Mucosa of rectum (tissue), 2 donors: ENCODE measurements around the gene ALDH16A1.
A peak's percentile ranks its signal among the peaks of the same experiment; 100 is the strongest.

ENCODE experiments used
- H3K27ac ChIP-seq, 2 donors: one replicate each; pipeline ENCODE4 v1.7.0; 2013; ENCODE audit warnings: inconsistent platforms in 2 of 2, low read depth in 2 of 2, low read length in 2 of 2
- H3K27me3 ChIP-seq, 2 donors: one replicate each; pipeline ENCODE4 v1.7.0; 2013; ENCODE audit warnings: low read length in 2 of 2; ENCODE audit not compliant: control insufficient read depth in 2 of 2, insufficient read depth in 2 of 2
- H3K36me3 ChIP-seq, 2 donors: one replicate each; pipeline ENCODE4 v1.7.0; 2013; ENCODE audit warnings: low read length in 2 of 2; ENCODE audit not compliant: control insufficient read depth in 2 of 2, insufficient read depth in 2 of 2
- H3K4me1 ChIP-seq, 2 donors: one replicate each; pipeline ENCODE4 v1.7.0; 2013; ENCODE audit warnings: low read length in 2 of 2, mild to moderate bottlenecking in 1 of 2; ENCODE audit not compliant: control insufficient read depth in 2 of 2, insufficient read depth in 2 of 2
- H3K4me3 ChIP-seq, 2 donors: one replicate each; pipeline ENCODE4 v1.7.0; 2013; ENCODE audit warnings: low read length in 2 of 2
- H3K9ac ChIP-seq, 2 donors: one replicate each; pipeline ENCODE4 v1.7.0; 2013; ENCODE audit warnings: low read length in 2 of 2, low read depth in 1 of 2, mild to moderate bottlenecking in 1 of 2
- H3K9me3 ChIP-seq, 2 donors: one replicate each; pipeline ENCODE4 v1.7.0; 2013; ENCODE audit warnings: low read length in 2 of 2; ENCODE audit not compliant: control insufficient read depth in 2 of 2
- donor health status: healthy.
- donor health status: Normal muscosa, but diverticular disease.

The ALDH16A1 gene

DNA sequence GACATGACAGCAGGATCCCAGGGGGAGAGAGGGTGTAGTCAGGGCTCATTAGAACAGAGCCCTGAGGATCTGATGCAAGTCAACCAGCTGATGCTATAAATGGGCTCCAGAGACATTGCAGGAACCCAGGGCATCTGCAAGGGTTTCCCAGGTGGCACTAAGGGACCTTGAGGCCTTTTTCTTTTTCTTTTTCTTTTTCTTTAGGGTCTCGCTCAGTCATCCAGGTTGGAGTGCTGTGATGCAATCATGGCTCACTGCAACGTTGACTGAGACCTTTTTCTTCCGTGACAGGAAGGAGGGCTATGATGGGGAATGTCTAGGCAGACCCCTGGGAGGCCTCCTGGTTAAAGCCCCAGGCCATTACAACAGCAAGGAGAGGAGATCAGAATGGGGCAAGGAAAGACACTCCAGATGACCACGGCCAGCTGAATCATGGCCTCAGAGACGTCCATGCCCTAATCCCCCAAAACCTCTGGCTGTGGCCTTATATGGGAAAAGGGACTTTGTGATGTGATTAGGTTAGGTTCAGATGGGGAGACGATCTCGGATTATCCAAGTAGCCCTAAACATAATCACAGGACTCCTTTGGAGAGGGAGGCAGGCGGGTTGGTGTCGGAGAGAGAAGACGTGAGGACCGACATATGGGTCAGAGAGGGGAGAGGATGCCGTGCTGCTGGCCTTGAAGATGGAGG, 54.9 kb downstream of the ALDH16A1 start:
- Histone ChIP-seq H3K27ac (no peak overlapping the region), H3K9ac (no peak overlapping the region), H3K4me1 (peaks cover 3 to 15% of the 10 kb centered on the region in 2 donors), H3K27me3 (no peaks in the 10 kb centered on the region), H3K9me3 (no peaks in the 10 kb centered on the region), H3K4me3 (no peak overlapping the region), H3K36me3 (no peaks in the 10 kb centered on the region)

DNA sequence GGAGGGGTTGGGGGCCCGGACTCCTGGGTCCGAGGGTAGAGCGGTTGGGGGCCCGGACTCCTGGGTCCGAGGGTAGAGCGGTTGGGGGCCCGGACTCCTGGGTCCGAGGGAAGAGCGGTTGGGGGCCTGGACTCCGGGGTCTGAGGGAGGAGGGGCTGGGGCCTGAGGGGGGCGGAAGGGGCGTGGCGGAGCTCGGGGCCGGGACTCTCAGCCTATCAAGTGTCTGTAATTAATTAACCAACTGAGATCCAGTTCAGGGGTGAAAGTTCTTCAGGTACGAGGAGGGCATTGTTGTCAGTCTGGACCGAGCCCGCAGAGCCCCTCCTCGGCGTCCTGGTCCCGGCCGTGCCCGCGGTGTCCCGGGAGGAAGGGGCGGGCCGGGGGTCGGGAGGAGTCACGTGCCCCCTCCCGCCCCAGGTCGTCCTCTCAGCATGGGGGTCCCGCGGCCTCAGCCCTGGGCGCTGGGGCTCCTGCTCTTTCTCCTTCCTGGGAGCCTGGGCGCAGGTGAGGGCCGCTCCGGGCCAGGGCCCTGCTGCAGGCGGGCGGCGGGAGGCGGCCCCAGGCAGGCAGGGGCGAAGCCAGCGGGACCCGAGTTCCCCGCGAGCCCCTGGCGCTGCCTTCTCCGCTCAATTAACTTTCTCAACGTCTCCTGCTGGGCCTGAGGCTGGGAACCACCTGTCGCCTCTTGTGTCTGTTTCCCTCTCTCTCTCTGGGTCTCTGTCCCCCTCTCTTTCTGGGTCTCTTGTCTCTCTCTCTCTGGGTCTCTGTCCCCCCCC, 60.1 kb downstream of the ALDH16A1 start:
- Histone ChIP-seq H3K9me3 (no peaks in the 10 kb centered on the region), H3K27me3 (no peaks in the 10 kb centered on the region), H3K4me1 (peaks cover 16 to 32% of the 10 kb centered on the region in 2 donors), H3K4me3 (peak overlapping the region; percentile 73 to 78), H3K27ac (peak overlapping the region; percentile 90 to 94), H3K9ac (peak overlapping the region; percentile 65 to 74), H3K36me3 (peaks cover 3 to 4% of the 10 kb centered on the region in 2 donors)

DNA sequence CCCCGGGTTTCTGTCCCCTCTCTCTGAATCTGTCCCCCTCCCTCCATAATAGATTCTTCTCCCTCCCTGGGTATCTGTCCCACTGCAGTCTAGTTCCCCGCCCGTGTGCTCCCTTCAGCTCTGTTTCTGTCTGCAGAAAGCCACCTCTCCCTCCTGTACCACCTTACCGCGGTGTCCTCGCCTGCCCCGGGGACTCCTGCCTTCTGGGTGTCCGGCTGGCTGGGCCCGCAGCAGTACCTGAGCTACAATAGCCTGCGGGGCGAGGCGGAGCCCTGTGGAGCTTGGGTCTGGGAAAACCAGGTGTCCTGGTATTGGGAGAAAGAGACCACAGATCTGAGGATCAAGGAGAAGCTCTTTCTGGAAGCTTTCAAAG, 60.7 kb downstream of the ALDH16A1 start:
- no peaks in the 10 kb centered on the region for H3K9me3 ChIP-seq
- no peaks in the 10 kb centered on the region for H3K27me3 ChIP-seq
- peak overlapping the region; percentile 65 to 74 for H3K9ac ChIP-seq
- H3K4me1 ChIP-seq: peaks cover 16 to 32% of the 10 kb centered on the region in 2 donors
- H3K27ac ChIP-seq: peak overlapping the region; percentile 90 to 94
- peak overlapping the region; percentile 73 to 78 for H3K4me3 ChIP-seq
- H3K36me3 ChIP-seq: peaks cover 3 to 4% of the 10 kb centered on the region in 2 donors

DNA sequence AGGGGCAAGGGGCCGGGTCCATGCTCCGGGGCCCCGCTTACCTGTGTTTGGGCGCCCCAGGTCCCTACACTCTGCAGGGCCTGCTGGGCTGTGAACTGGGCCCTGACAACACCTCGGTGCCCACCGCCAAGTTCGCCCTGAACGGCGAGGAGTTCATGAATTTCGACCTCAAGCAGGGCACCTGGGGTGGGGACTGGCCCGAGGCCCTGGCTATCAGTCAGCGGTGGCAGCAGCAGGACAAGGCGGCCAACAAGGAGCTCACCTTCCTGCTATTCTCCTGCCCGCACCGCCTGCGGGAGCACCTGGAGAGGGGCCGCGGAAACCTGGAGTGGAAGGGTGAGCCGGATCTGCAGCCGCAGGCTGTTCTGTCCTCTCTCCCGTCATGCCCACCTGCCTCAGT, 61.1 kb downstream of the ALDH16A1 start:
- peak overlapping the region; percentile 90 to 94 for H3K27ac ChIP-seq
- H3K9me3 ChIP-seq: no peaks in the 10 kb centered on the region
- H3K36me3 ChIP-seq: peaks cover 3 to 4% of the 10 kb centered on the region in 2 donors
- peak overlapping the region; percentile 65 to 74 for H3K9ac ChIP-seq
- peak overlapping the region; percentile 73 to 78 for H3K4me3 ChIP-seq
- no peaks in the 10 kb centered on the region for H3K27me3 ChIP-seq
- peaks cover 16 to 32% of the 10 kb centered on the region in 2 donors for H3K4me1 ChIP-seq

DNA sequence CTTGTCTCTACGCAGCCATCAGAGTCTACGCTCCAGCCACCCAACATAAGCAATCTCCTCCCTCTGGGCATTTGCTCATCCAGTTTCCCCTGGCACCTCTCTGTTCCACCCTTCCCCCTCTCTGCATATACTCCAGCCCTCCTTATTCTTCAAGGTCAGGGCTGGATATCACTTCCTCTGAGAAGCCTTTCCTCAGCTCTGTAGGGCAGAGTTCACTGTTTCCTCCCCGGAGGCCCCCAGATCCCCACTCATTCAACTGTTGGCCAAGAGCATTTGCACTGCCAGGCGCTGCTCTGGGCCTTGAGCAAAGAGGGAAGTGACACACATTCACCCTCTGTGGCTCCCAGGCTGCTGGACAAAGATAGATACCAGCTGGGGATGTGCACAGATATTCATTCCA, 62.7 kb downstream of the ALDH16A1 start:
- H3K27me3 ChIP-seq: no peaks in the 10 kb centered on the region
- peaks cover 6 to 13% of the 10 kb centered on the region in 2 donors for H3K36me3 ChIP-seq
- peak overlapping the region in 1 of 2 donors; percentile 39 for H3K9ac ChIP-seq
- H3K9me3 ChIP-seq: no peaks in the 10 kb centered on the region
- H3K4me3 ChIP-seq: peak overlapping the region; percentile 1 to 2
- peaks cover 16 to 32% of the 10 kb centered on the region in 2 donors for H3K4me1 ChIP-seq
- peak overlapping the region; percentile 23 to 29 for H3K27ac ChIP-seq

DNA sequence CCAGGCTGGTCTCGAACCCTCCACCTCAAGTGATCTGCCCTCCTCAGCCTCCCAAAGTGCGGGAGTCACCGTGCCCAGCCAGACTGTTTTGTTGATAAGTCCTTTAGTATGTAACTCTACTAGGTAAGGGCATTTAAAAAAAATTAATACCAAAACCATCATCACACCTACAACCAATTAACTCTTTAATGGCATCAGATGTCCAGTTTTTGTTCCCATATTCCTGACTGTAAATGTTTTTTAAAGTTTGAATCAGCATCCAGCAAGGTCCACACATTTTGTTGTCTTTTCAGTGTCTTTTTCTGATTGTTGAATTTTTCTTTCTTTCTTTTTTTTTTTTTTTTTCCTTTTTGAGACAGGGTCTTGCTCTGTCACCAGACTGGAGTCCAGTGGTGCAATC, 65.0 kb downstream of the ALDH16A1 start:
- H3K4me3 ChIP-seq: no peak overlapping the region
- peaks cover 10 to 17% of the 10 kb centered on the region in 2 donors for H3K36me3 ChIP-seq
- H3K9ac ChIP-seq: no peak overlapping the region
- peaks cover 13 to 17% of the 10 kb centered on the region in 2 donors for H3K4me1 ChIP-seq
- H3K27ac ChIP-seq: no peak overlapping the region
- H3K27me3 ChIP-seq: no peaks in the 10 kb centered on the region
- no peaks in the 10 kb centered on the region for H3K9me3 ChIP-seq
